Lung (tissue), 12 donors: ENCODE results near the gene CH25H. TPM values are rescaled to one million over a fixed set of nuclear protein-coding genes. Genes with fewer than 3 reads are reported as not detected.
A peak's percentile ranks its signal among the peaks of the same experiment; 100 is the strongest.

ENCODE experiments used
- ATAC-seq: fragments of 200-7000 bp; cut with Tn5 transposase; one replicate; pipeline ENCODE4 v1.9.1; 2020; ENCODE audit warnings: moderate number of reproducible peaks; ENCODE audit not compliant: insufficient read depth, low FRiP score
- DNase-seq, 3 donors: peaks; one replicate each; pipeline ENCODE4 v3.0.0-alpha.2; 2013 to 2017
- H3K27ac ChIP-seq, 2 donors: one replicate each; pipeline ENCODE4 v1.5.1; 2013; ENCODE audit warnings: mild to moderate bottlenecking in 2 of 2, moderate library complexity in 2 of 2, control low read depth in 1 of 2, inconsistent platforms in 1 of 2, low read depth in 1 of 2, low read length in 1 of 2
- H3K27me3 ChIP-seq, 3 donors: one replicate each; pipeline ENCODE4 v1.5.1; 2013; ENCODE audit warnings: low read length in 2 of 3; ENCODE audit not compliant: control insufficient read depth in 3 of 3, insufficient read depth in 3 of 3
- H3K36me3 ChIP-seq, 4 donors: one replicate each; pipeline ENCODE4 v1.5.1; 2013; ENCODE audit warnings: low read length in 4 of 4, mild to moderate bottlenecking in 1 of 4, moderate library complexity in 1 of 4; ENCODE audit not compliant: control insufficient read depth in 4 of 4, insufficient read depth in 4 of 4
- H3K4me1 ChIP-seq, 5 donors: one replicate each; pipeline ENCODE4 v1.5.1; 2013; ENCODE audit warnings: low read length in 5 of 5, mild to moderate bottlenecking in 2 of 5, moderate library complexity in 1 of 5; ENCODE audit not compliant: control insufficient read depth in 5 of 5, insufficient read depth in 5 of 5
- H3K4me3 ChIP-seq: one replicate; pipeline ENCODE4 v1.5.1; 2013; ENCODE audit warnings: mild to moderate bottlenecking, control low read depth, moderate library complexity
- H3K9ac ChIP-seq, 2 donors: one replicate each; pipeline ENCODE4 v1.5.1; 2013; ENCODE audit warnings: low read length in 2 of 2, control low read depth in 1 of 2; ENCODE audit not compliant: insufficient read depth in 1 of 2
- H3K9me3 ChIP-seq, 4 donors: one replicate each; pipeline ENCODE4 v1.5.1; 2013; ENCODE audit warnings: low read length in 3 of 4, mild to moderate bottlenecking in 1 of 4, moderate library complexity in 1 of 4; ENCODE audit not compliant: control insufficient read depth in 4 of 4, insufficient read depth in 3 of 4
- CTCF ChIP-seq: IDR thresholded peaks from 2 replicates; pipeline ENCODE4 v1.5.1; 2012; ENCODE audit warnings: mild to moderate bottlenecking; ENCODE audit errors: control extremely low read depth, extremely low read depth
- WGBS, 2 donors: extraction: QIAGEN DNeasy Blood & Tissue Kit; methylation state at CpG; one replicate each; pipeline ENCODE4 v1.1.7; 2013; 5-methylcytosine and 5-hydroxymethylcytosine counted together
- polyA plus RNA-seq, 2 donors: library from polyadenylated mRNA; stranded (reverse); fragments of 200-250 nt; gene quantifications; one replicate each; pipeline ENCODE4 v1.2.1, GENCODE V29; 2013
- total RNA-seq, 2 donors: library from RNA; depleted of rRNA in 1 of 2; stranded (reverse); fragments of >200 nt in 1 of 2; gene quantifications; one replicate each; pipeline ENCODE4 v1.2.1, GENCODE V29; 2014 to 2021
- donor health status: control.
- donor health status: control.
- donor health status: Bipolar disorder and iron deficiency.
- donor health status: healthy.
- donor health status: DM: yes; HTN: yes; CAD: no.

Gene CH25H
- total and polyA plus RNA-seq, 4 donors, result 1.2 to 25.2 (median 3.7) TPM

GRCh38 chr10:89163265-89163995 lies 43.7 kb downstream of the CH25H start:
- no peak overlapping the region for H3K9ac ChIP-seq
- H3K4me3 ChIP-seq, result no peak overlapping the region
- peak in 2 of 3 donors; percentile 19 to 51 for DNase-seq
- H3K27ac ChIP-seq, result no peak overlapping the region
- H3K9me3 ChIP-seq, result no peaks in the 10 kb centered on the region
- peaks cover 0 to 2% (median 0%) of the 10 kb centered on the region in 3 donors for H3K27me3 ChIP-seq
- WGBS, 2 donors, result 18 to 48% methylated on average over 6 of the region's 6 CpGs
- peak; percentile 29 for ATAC-seq
- no peaks in the 10 kb centered on the region for H3K36me3 ChIP-seq
- H3K4me1 ChIP-seq, result no peaks in the 10 kb centered on the region
- no peak for TF ChIP-seq CTCF

GRCh38 chr10:89162596-89162995 lies 44.5 kb downstream of the CH25H start:
- no peak for TF ChIP-seq CTCF
- Histone ChIP-seq H3K4me1 (no peaks in the 10 kb centered on the region), H3K36me3 (no peaks in the 10 kb centered on the region), H3K27me3 (peaks cover 0 to 2% (median 0%) of the 10 kb centered on the region in 3 donors), H3K9ac (no peak overlapping the region), H3K27ac (no peak overlapping the region), H3K9me3 (no peaks in the 10 kb centered on the region), H3K4me3 (no peak overlapping the region)
- DNase-seq (no peak), ATAC-seq (no peak)

- WGBS, 2 donors, result 84 to 93% methylated on average over 1 of the region's 1 CpG
- no peak for TF ChIP-seq CTCF
- H3K9ac ChIP-seq, result no peak overlapping the region
- no peaks in the 10 kb centered on the region for H3K4me1 ChIP-seq
- H3K9me3 ChIP-seq, result no peaks in the 10 kb centered on the region
- DNase-seq (no peak), ATAC-seq (no peak)
- peaks cover 0 to 2% (median 0%) of the 10 kb centered on the region in 3 donors for H3K27me3 ChIP-seq
- H3K4me3 ChIP-seq, result no peak overlapping the region
- H3K36me3 ChIP-seq, result no peaks in the 10 kb centered on the region
- H3K27ac ChIP-seq, result no peak overlapping the region
Observed at GRCh38 chr10:89160339-89160738, 46.8 kb downstream of the CH25H start.

- no peaks in the 10 kb centered on the region for H3K36me3 ChIP-seq
Observed at GRCh38 chr10:89159761-89160160, 47.4 kb downstream of the CH25H start.

More at GRCh38 chr10:89159761-89160160, 47.4 kb downstream of the CH25H start:
- Histone ChIP-seq H3K27ac (no peak overlapping the region), H3K27me3 (peaks cover 0 to 2% (median 0%) of the 10 kb centered on the region in 3 donors), H3K4me3 (no peak overlapping the region), H3K4me1 (no peaks in the 10 kb centered on the region), H3K9ac (no peak overlapping the region), H3K9me3 (no peaks in the 10 kb centered on the region)
- DNase-seq, result no peak
- ATAC-seq, result no peak
- WGBS, 2 donors, result 93 to 100% methylated on average over 1 of the region's 1 CpG
- no peak for TF ChIP-seq CTCF
